NCI-H146 (cell line): ENCODE measurements around the gene OR7C1.
"Not testable (repeated sequence)": the region's sequence is repeated elsewhere in the genome, so short reads cannot be mapped to it uniquely, and the experiment has no call there.

ENCODE experiments used
- DNase-seq: peaks from one replicate; lab custom pipeline; 2025; lab: John Stamatoyannopoulos, UW

OR7C1 gene

DNA sequence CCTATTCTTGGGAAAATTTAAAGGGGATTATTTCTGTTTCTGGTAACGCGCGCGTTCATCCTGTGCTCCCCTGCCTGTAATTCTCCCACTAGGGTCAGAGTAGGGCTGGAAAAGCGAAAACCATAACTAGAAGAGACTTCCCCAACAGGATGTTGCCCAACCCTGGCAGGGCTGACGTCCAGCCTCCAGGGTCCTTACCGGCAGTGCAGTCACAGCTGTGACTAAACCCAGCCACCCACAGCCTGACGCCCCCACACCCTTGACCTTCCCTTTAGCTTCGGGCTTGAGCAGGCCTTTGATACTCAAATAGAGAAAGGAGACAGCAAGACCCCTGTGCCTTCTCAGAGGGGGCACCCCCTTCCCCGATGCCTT, 50.3 kb downstream of the OR7C1 start:
- DNase-seq: not testable (repeated sequence)

DNA sequence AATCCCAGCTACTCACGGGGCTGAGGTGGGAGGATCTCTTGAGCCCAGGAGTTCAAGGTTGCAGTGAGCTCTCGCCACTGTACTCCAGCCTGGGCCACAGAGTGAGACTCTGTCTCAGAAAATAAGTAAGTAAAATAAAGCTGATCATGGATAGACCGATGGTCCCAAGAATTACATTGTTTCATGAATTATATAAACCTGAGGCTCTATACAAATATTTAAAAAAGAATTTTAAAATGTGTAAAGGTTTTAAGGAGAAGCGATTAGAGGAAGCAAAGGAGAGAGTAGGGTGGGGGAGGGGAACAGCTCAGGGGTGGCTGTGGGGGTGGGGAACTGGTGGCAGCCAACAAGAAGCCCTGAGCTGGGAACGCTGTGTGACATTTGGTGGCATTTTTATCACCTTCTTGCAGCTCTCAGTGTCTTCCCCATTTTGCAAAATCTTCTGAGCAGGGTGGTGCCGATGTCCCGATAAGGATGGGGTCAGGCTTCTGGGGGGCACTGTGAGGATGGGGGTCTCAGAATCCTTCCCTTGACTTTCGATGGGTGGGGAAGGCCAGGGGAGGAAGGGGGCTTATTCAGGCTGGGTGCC, 51.5 kb downstream of the OR7C1 start:
- not testable (repeated sequence) for DNase-seq

DNA sequence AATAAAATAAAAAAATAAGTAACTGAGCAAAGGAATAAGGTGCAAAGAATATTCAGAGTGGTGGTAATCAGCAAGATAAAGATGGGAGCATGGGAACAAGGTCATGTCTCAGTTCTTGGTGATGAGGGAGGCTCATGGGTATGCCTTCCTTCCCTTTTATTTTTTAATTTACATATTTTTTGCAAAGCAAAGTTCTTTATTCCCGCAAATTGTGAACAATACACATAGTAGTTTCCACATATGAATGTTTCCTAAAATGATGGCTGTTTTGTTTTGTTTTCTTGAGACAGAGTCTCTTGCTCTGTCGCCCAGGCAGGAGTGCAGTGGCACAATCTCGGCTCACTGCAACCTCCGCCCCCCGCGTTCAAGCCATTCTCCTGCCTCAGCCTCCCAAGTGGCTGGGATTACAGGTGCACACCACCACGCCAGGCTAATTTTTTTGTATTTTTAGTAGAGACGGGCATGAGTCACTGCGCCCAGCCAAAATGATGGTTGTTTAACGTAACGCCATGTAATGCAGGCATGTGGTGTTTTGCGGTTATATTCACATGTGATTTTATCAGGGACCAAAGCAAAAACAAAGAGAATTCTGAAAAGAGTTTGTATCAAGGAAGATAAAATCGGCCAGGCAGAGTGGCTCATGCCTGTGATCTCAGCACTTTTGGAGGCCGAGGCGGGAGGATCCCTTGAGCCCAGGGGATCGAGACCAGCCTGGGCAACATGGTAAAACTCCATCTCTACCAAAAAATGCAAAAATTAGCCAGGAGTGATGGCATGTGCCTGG, 52.2 kb downstream of the OR7C1 start:
- DNase-seq: no peak

DNA sequence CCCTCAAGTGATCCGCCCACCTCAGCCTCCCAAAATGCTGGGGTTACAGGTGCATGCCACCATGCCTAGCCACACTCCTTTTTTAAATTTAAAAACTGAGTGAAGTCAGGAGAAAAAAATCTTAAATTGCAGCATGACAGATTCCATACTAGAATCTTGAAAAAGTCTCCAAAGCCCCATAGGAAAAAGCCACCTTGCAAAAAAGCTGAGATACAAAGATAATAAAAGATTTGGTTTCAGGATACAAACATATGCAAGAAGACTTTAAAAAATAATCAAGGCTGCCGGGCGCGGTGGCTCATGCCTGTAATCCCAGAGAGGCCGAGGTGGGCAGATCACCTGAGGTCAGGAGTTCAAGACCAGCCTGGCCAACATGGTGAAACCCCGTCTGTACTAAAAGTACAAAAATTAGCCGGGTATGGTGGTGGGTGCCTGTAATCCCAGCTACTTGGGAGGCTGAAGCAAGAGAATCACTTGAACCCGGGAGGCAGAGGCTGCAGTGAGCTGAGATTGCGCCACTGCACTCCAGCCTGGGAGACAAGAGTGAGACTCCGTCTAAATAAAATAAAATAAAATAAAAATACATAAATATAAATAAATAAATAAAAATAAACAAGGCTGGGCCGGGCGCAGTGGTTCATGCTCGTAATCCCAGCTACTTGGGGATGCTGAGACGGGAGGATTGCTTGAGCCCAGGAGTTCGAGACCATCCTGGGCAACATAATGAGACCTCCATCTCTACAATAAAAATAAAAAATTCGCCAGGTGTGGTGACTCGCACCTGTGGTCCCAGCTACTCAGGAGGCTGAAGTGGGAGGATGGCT, 53.1 kb downstream of the OR7C1 start:
- not testable (repeated sequence) for DNase-seq

DNA sequence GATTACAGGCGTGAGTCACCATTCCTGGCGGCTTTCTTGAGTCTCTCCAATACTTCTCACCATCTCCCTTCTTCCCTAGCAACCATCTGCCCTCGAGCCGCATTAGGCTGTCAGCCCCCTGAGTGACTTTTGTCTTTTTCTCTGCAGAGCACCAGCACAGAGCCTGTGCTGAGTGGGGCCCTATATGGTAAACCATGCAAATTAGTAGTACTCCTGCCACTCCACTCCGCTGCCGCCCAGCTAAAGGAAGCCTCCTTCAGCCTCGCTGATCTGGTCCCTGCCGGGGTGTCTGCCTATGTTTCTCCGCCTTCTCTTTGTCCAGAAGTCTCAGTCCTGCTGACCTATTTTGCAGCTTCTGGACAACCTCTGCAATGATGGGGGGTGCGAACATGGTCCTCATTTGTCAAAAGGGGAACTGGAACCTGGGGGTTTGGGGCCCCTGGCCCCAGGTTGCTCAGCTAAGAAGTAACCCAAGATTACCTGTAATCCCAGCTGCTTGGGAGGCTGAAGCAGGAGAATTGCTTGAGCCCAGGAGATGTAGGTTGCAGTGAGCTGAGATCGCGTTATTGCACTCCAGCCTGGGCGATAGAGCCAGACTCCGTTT, 54.3 kb downstream of the OR7C1 start:
- not testable (repeated sequence) for DNase-seq

DNA sequence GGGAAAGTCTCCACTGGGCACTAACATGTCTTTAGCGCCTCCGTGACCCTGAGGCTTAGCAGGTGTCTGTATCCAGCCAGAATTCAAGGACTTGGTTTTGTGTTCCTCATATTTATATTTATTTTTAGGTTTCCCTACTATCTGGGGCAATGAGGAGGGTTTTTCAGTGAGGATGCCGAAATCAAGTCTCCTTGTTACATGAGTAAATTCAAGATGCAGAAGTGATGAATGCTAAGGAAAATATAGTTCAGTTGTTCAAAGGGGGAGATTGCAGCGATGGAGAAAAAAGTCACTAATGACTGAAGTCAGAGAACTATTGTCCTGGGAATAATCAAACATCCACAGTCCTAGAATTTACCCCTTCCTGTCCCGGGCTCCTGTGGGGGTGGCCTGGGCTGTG, 55.8 kb downstream of the OR7C1 start:
- DNase-seq: no peak

DNA sequence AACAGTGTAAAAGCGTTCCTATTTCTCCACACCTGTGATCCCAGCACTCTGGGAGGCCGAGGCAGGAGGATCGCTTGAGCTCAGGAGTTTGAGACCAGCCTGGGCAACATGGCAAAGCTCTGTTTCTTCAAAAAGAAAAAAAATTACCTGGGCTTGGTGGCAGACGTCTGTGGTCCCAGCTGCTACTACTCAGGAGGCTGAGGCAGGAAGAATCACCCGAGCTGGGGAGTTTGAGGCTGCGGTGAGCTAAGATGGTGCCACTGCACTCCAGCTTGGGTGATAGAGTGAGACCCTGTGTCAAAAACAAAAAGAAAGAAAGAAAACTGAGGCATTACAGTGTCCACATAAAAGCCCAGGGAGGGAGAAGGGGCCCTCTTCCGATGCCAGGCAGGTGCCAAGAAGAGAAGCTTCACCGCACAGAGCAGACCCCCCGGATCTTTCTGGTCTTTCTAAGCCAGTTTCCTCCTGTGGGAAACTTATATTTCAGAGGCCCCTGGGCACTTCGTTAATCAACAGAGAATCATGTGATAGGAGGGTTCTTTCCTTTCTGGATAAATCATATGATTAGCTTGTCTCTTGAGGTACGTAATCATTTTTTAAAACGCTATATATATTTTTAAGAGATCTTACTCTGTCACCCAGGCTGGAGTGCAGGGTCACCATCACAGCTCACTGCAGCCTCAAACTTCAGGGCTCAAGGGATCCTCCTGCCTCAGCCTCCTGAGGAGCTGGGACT, 56.7 kb downstream of the OR7C1 start, which contains the start of gene ADGRE2:
TSS of gene ADGRE2 (minus strand) at position 451 of the 736 bp plus-strand sequence. CDS start 1,804 bp downstream, outside the sequence.
- not testable (repeated sequence) for DNase-seq

DNA sequence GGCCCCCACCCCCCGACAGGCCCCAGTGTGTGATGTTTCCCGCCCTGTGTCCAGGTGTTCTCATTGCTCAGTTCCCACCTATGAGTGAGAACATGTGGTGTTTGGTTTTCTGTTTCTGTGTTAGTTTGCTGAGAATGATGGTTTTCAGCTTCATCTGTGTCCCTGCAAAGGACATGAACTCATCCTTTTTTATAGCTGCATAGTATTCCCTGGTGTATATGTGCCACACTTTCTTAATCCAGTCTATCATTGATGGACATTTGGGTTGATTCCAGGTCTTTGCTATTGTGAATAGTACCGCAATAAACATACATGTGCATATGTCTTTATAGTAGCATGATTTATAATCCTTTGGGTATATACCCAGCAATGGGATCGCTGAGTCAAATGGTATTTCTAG, 57.3 kb downstream of the OR7C1 start:
- not testable (repeated sequence) for DNase-seq

DNA sequence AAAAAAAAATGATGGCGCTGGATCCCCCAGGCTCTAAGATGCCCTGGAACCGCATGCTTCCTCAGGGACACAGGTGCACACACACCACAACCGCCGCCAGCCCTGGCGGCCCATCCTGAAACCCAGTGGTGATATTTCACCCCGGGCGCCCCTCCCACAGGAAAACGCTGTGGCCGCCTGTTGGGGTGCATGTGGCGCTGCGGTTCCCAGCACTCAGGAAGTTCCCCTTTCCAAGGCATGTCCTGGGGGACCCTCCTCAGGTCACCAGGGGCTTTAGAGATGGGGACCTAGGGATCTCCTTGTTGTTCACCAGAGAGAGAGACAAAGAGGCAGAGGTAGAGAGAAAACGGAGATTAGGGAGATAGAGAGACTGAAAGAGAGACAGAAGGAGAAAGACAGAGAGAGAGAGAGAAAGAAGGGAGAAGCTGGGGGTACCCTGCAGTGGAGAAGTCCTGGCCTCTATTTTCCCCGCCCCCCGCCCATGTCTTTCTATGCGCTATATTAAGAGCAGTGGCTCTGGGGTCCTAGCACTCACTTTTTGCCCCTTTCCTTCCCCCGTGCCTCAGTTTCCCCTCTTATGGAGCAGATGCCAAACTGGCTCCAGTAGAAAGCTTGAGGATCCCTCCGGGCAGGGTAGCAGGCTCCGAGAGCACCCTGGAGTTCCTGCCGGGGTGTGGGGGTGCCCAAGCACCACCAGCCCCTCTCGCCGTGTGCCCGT, 59.0 kb downstream of the OR7C1 start:
- no peak for DNase-seq

DNA sequence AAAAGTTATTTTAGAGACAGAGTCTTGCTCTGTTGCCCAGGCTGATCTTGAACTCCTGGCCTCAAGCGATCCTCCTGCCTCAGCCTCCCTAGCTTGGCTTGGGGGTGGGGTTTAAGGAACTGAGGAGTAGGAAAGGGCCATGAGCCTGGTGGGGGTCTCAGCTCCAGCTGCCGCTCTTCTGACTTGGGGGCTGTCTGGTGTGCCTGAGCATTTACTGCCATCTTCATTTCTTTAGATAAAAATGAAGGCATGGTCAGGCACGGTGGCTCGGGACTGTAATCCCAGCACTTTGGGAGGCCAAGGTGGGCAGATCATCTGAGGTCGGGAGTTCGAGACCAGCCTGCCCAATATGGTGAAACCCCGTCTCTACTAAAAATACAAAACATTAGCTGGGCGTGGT, 59.7 kb downstream of the OR7C1 start:
- not testable (repeated sequence) for DNase-seq

DNA sequence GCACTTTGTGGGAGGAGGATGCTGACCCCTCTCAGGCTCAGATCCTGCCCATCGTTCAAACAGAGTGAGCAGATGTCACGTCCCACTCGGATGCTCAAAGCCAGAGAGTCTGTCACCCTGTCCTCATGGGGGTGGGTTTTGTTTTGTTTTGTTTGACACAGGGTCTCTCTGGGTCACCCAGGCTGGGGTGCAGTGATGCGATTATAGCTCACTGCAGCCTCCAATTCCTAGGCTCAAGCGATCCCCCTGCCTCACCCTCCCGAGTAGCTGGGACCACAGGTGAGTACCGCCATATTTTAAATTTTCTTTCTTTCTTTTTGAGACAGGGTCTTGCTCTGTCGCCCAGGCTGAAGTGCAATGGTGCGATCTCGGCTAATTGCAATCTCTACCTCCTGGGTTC, 60.6 kb downstream of the OR7C1 start:
- DNase-seq: no peak

DNA sequence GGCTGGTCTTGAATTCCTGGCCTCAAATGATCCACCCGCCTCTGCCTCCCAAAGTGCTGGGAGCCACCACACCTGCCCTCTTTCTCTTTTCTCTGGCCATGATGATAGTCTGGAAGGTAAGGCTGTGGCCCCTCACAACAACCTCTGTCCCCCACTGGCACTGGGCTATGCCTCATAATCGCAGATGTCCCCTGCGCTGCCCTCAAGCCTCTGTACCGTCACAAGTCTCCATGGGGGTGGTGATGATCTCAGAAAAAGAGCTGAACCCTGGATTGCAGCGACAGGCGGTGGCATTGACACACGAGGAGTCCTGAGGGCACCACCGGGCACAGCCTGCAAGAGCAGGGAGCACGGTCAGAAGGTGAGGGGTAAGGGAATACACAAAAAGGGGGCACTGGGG, 61.3 kb downstream of the OR7C1 start:
- not testable (repeated sequence) for DNase-seq

DNA sequence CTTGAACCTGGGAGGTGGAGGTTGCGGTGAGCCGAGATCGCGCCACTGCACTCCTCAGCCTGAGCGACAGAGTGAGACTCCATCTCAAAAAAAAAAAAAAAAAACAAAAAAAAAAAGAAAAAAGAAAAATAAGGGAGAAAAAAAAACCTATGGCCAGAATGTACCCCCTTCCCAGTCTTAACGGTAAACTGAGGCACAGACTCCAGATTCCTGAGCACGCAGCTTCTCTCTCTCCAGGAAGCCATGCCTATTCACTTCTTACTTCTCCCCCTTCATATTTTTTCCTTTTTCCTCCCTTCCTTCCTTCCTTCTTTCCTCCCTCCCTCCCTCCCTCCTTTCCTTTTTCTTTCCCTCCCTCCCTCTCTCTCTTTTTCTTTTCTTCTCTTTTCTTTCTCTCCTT, 62.0 kb downstream of the OR7C1 start:
- DNase-seq: no peak

DNA sequence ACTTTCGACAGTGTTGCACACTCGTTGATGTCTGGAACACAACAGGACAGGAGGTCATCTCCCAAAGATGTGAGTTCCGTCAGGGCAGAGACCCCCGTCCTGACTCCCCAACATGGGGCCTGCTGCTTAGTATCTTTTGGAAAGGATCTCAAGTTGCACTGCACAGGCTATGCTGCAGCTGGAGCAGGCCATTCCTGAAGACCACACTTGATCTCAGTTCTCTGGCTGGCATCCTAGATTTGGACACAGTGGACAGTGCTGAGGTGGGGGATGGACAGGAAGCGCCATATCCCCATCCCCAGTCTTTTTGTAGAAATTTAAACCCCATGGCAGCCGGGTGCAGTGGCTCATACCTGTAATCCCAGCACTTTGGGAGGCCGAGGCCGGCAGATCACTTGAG, 62.5 kb downstream of the OR7C1 start:
- no peak for DNase-seq

DNA sequence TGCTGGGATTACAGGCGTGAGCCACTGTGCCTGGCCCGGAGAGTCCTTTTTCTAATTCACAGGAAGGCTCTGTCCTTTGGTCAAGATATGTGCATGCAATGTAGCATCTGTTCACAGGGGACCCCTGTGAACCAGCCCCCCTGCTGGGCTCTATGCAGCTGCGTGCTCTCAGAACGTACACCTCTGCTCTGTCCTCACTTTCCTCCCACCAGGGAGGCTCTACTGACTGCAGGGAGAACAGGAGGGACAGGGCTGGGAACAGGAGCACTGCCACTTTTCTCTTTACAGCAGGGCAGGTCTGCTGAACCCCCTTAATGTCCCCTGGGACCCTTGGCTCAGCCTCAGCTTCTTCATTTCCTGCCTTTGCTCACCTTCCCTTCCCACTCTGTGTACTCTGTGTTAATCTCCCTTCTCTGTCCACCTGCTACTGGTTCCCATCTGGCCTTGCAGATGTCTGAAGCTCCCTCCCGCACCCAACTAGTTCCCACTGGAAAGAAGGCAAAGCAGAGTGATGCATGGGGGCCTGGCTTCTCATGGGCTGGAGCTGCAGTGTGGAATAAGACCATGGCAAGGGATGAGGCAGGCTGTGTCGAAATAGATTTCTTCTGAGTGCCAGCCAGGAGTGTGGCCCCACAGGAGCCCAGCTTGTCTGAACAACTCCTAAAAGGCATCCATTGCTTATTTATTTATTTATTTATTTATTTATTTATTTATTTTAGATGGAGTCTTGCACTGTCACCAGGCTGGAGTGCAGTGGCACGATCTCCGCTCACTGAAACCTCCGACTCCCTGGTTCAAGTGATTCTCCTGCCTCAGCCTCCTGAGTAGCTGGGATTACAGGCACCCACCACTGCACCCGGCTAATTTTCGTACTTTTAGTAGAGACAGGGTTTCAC, 63.8 kb downstream of the OR7C1 start:
- no peak for DNase-seq

DNA sequence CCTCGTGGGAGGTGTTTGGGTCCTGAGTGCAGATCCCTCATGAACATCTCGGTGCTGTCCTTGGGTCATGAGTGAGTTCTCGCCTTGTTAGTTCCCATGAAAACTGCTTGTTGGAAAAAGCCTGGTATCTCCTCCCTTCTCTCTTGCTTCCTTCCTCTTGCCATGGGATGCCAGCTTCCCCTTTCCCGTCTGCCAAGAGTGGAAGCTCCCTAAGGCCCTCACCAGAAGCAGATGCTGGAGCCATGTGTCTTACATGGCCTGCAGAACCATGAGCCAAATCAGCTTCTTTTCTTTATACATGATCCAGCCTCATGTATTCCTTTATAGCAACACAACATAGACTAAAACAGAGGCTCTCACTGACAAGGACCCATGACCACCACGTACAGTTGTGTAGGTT, 64.8 kb downstream of the OR7C1 start:
- no peak for DNase-seq

DNA sequence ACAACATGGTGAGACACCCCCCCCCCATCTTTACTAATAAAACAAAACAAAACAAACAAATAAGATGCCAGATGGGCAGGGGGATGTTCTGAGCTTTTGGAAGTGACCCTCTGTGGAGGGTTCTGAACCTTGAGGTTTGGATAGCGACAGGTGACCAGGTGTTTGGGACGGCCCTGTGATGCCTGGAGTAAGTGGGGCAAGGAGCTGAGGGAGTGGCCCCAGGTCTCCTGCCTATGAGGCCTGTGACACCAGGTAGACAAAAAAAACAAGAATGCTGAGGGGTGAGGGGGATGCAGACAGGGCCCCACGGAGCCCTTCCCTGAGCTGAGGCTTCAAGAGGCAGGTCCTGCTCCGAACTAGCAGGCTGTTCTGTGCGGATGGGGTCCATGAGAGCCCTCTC, 65.8 kb downstream of the OR7C1 start:
- DNase-seq: no peak

DNA sequence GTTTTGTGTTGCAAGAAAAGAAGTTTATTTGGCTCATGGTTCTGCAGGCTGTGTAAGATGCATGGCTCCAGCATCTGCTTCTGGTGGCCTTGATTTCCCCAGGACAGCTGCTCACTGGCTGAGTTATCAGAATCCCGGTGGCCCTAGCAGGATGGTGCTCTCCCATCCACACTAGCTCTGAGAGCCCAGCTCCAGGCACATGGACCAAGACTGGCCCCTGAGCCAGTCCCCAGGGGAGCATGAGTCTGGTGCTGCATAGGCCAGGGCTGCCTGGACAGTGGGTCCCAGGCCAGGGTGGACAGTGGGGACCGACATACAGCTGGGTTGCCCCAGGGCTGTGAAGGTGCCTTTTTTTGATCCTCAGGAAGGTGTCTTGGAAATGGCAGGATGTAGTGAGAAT, 67.0 kb downstream of the OR7C1 start:
- DNase-seq: no peak

DNA sequence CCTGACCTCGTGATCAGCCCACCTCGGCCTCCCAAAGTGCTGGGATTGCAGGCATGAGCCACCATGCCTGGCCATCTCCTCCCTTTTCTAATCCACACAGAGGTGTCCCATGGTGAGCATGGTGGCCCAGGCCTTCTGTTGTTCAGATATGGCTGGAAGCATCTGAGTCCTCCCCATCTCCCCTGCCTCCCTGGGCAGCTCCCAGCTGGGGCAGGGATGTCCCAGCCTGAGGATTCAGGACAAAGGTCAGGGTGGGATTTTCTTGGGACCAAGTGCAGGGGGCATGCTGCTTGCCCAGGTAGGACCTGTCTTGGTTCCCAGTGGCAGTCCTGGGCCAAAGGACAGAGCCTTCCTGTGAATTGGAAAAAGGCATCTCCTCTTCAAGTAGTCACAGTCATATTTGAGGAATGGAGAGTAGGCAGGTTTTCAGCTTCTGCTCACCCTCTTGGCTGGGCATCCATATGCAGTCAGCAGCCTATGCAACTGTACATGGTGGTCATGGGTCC, 67.5 kb downstream of the OR7C1 start:
- DNase-seq: no peak

DNA sequence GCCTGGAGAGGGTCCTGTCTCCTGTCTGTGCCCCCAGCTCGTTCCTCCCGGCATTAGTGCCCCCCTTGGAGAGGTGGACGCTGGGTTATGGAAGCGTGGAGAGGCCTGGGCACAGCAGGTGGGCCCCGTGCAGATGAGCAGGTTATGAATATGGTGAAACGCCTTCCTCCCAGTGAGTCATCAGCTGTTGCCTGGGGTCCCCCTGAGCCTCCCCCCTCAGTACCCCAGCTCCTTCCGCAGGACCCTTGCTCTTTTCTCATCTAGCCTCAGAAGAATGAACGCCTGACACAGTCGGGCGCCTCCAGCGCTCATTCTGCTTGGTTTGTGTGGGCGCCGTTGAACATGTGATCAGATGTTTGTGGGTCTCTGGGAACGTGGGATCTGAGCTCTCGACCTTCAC, 69.1 kb downstream of the OR7C1 start:
- not testable (repeated sequence) for DNase-seq
